IMR-90 (cell line): Measurements from ENCODE around the gene CHRD. TPM values are rescaled to one million over a fixed set of nuclear protein-coding genes. Genes with fewer than 3 reads are reported as not detected.
A peak's percentile ranks its signal among the peaks of the same experiment; 100 is the strongest.

Source experiments
- ATAC-seq: fragments of 200-7000 bp; cut with Tn5 transposase; 2 replicates; pipeline ENCODE4 v1.9.1; 2020; ENCODE audit warnings: low read depth, mild to moderate bottlenecking, moderate library complexity
- BruUV-seq: library from RNA; stranded (reverse); fragments of 400-500 nt; replicated peaks from 2 replicates; lab custom pipeline; 2021; lab: Mats Ljungman, UMichigan
- CTCF ChIA-PET: fragments of 300-600 bp; formaldehyde crosslinking; extraction: SDS; loops from one replicate; lab custom pipeline; 2021; ENCODE audit warnings: antibody characterized with exemption; lab: Yijun Ruan, JAX
- POLR2A ChIA-PET: fragments of 300-600 bp; sonication (Branson Sonifier 250); formaldehyde crosslinking; loops from one replicate; lab custom pipeline; 2022; ENCODE audit warnings: antibody characterized with exemption; ENCODE audit not compliant: unreplicated experiment; lab: Charles Lee
- DNase-seq: peaks from one replicate; pipeline ENCODE4 v3.0.0; 2013
- H2AFZ ChIP-seq: replicated peaks from 2 replicates; pipeline ENCODE3; 2013; ENCODE audit warnings: low read length, mild to moderate bottlenecking; ENCODE audit not compliant: poor library complexity
- H2AK5ac ChIP-seq: 2 replicates; pipeline ENCODE4 v1.6.1; 2013; ENCODE audit warnings: low read depth, low read length, inconsistent platforms
- H2AK9ac ChIP-seq: replicated peaks from 2 replicates; pipeline ENCODE3; 2013; ENCODE audit warnings: mild to moderate bottlenecking, low read depth, low read length, moderate library complexity; ENCODE audit not compliant: poor library complexity
- H2BK120ac ChIP-seq: 2 replicates; pipeline ENCODE4 v1.6.1; 2013; ENCODE audit warnings: low read depth, low read length, inconsistent platforms
- H2BK15ac ChIP-seq: 3 replicates; pipeline ENCODE4 v1.6.1; 2013; ENCODE audit warnings: low read depth, low read length, inconsistent platforms
- H2BK20ac ChIP-seq: 2 replicates; pipeline ENCODE4 v1.6.1; 2013; ENCODE audit warnings: low read depth, mild to moderate bottlenecking, inconsistent platforms, low read length, moderate library complexity
- H2BK5ac ChIP-seq: 2 replicates; pipeline ENCODE4 v1.6.1; 2013; ENCODE audit warnings: mild to moderate bottlenecking, low read depth, low read length, inconsistent platforms; ENCODE audit not compliant: poor library complexity, severe bottlenecking
- H3K14ac ChIP-seq: replicated peaks from 2 replicates; pipeline ENCODE4 v1.6.1; 2013; ENCODE audit warnings: low read depth, low read length, inconsistent platforms
- H3K18ac ChIP-seq: 2 replicates; pipeline ENCODE4 v1.6.1; 2013; ENCODE audit warnings: low read depth, low read length, control low read depth
- H3K23ac ChIP-seq: 2 replicates; pipeline ENCODE4 v1.6.1; 2013; ENCODE audit warnings: low read depth, low read length, inconsistent platforms
- H3K27ac ChIP-seq: 2 replicates; pipeline ENCODE4 v1.5.1; 2013; ENCODE audit warnings: mild to moderate bottlenecking, control low read depth, low read length; ENCODE audit not compliant: insufficient read depth
- H3K27me3 ChIP-seq: 2 replicates; pipeline ENCODE4 v1.6.1; 2013; ENCODE audit warnings: low read length; ENCODE audit not compliant: control insufficient read depth, insufficient read depth
- H3K36me3 ChIP-seq: 2 replicates; pipeline ENCODE4 v1.6.1; 2013; ENCODE audit warnings: low read length, mixed read lengths; ENCODE audit not compliant: control insufficient read depth, insufficient read depth
- H3K4ac ChIP-seq: 2 replicates; pipeline ENCODE4 v1.6.1; 2013; ENCODE audit warnings: low read depth, low read length, inconsistent platforms
- H3K4me1 ChIP-seq: 2 replicates; pipeline ENCODE4 v1.6.1; 2013; ENCODE audit warnings: low read length, mixed read lengths; ENCODE audit not compliant: control insufficient read depth, insufficient read depth
- H3K4me2 ChIP-seq: 2 replicates; pipeline ENCODE4 v1.6.1; 2013; ENCODE audit warnings: low read depth, mild to moderate bottlenecking, control low read depth, low read length, moderate library complexity
- H3K4me3 ChIP-seq: 2 replicates; pipeline ENCODE4 v1.5.1; 2013; ENCODE audit warnings: low read depth, mild to moderate bottlenecking, control low read depth, low read length, moderate library complexity; ENCODE audit not compliant: insufficient read depth
- H3K56ac ChIP-seq: 2 replicates; pipeline ENCODE4 v1.6.1; 2013; ENCODE audit warnings: low read length, inconsistent platforms; ENCODE audit not compliant: insufficient read depth; ENCODE audit errors: extremely low read depth
- H3K79me1 ChIP-seq, 2 experiments: 2 replicates each; pipeline ENCODE4 v1.6.1; 2013; ENCODE audit warnings: low read length in 2 of 2, inconsistent platforms in 1 of 2, low read depth in 1 of 2
- H3K9ac ChIP-seq: 2 replicates; pipeline ENCODE4 v1.6.1; 2013; ENCODE audit warnings: low read depth, low read length, control low read depth
- H3K9me1 ChIP-seq: 2 replicates; pipeline ENCODE4 v1.6.1; 2013; ENCODE audit warnings: low read length, inconsistent platforms; ENCODE audit not compliant: insufficient read depth
- H3K9me3 ChIP-seq: 2 replicates; pipeline ENCODE4 v1.6.1; 2013; ENCODE audit warnings: low read length; ENCODE audit not compliant: control insufficient read depth, insufficient read depth
- H4K20me1 ChIP-seq: 2 replicates; pipeline ENCODE4 v1.6.1; 2013; ENCODE audit warnings: low read length, inconsistent platforms; ENCODE audit not compliant: insufficient read depth
- H4K5ac ChIP-seq: 2 replicates; pipeline ENCODE4 v1.6.1; 2013; ENCODE audit warnings: mild to moderate bottlenecking, low read depth, low read length, control low read depth
- H4K8ac ChIP-seq, 2 experiments: 2 replicates each; pipeline ENCODE4 v1.6.1; 2013; ENCODE audit warnings: low read depth in 2 of 2, low read length in 2 of 2, control low read depth in 1 of 2, inconsistent platforms in 1 of 2
- H4K91ac ChIP-seq: 2 replicates; pipeline ENCODE4 v1.6.1; 2013; ENCODE audit warnings: low read depth, low read length, inconsistent platforms; ENCODE audit not compliant: insufficient read depth
- CEBPB ChIP-seq: IDR thresholded peaks from 2 replicates; pipeline ENCODE4 v1.6.1; 2012; ENCODE audit warnings: low read depth, low read length, improper control_type of control experiment
- CHD1 ChIP-seq: IDR thresholded peaks from 2 replicates; pipeline ENCODE4 v1.6.1; 2012; ENCODE audit warnings: low read depth, low read length, improper control_type of control experiment
- CTCF ChIP-seq: conservative IDR thresholded peaks from 2 replicates; pipeline ENCODE4 v1.5.1; 2012; ENCODE audit warnings: mild to moderate bottlenecking, low read depth, low read length, improper control_type of control experiment
- ELK1 ChIP-seq: fragments of 150-350 bp; IDR thresholded peaks from 2 replicates; pipeline ENCODE4 v1.6.1; 2016; ENCODE audit warnings: low read depth, mild to moderate bottlenecking, low read length, moderate library complexity, borderline replicate concordance
- FOS ChIP-seq: fragments of 150-350 bp; IDR thresholded peaks from 2 replicates; pipeline ENCODE4 v1.6.1; 2016; ENCODE audit warnings: low read depth, low read length
- MAZ ChIP-seq: IDR thresholded peaks from 2 replicates; pipeline ENCODE4 v1.6.1; 2012; ENCODE audit warnings: low read depth, mild to moderate bottlenecking, low read length, improper control_type of control experiment, moderate library complexity, borderline replicate concordance
- POLR2A ChIP-seq: IDR thresholded peaks from 2 replicates; pipeline ENCODE4 v1.6.1; 2012; ENCODE audit warnings: mild to moderate bottlenecking, low read depth, low read length
- RAD21 ChIP-seq: IDR thresholded peaks from 2 replicates; pipeline ENCODE4 v1.6.1; 2012; ENCODE audit warnings: low read length, improper control_type of control experiment
- RCOR1 ChIP-seq: IDR thresholded peaks from 2 replicates; pipeline ENCODE4 v1.6.1; 2012; ENCODE audit warnings: mild to moderate bottlenecking, low read length, improper control_type of control experiment; ENCODE audit not compliant: insufficient replicate concordance
- RFX5 ChIP-seq: IDR thresholded peaks from 2 replicates; pipeline ENCODE4 v1.8.0; 2012; ENCODE audit warnings: low read depth, mild to moderate bottlenecking, low read length, moderate library complexity
- SMC3 ChIP-seq: fragments of 150-350 bp; IDR thresholded peaks from 2 replicates; pipeline ENCODE4 v1.6.1; 2016; ENCODE audit warnings: low read depth, mild to moderate bottlenecking, antibody characterized with exemption, low read length, moderate library complexity
- WGBS, 2 experiments: methylation state at CpG; one replicate each; pipeline versions ENCODE4 v1.1.5 to v1.1.7; 2013; ENCODE audit warnings: missing lambda C conversion rate in 2 of 2; ENCODE audit not compliant: insufficient read length in 1 of 2; ENCODE audit errors: extremely low coverage in 2 of 2; 5-methylcytosine and 5-hydroxymethylcytosine counted together
- dilution Hi-C: fragments of 300-500 bp; cut with HindIII; formaldehyde crosslinking; loops from one replicate; pipeline ENCODE4 v1.14.3; 2018; ENCODE audit warnings: low sequenced_read_pairs; ENCODE audit not compliant: unreplicated experiment
- in situ Hi-C: fragments of 300-500 bp; cut with MboI; formaldehyde crosslinking; loops from 3 replicates; pipeline ENCODE4 v1.14.3; 2019; ENCODE audit warnings: low sequenced_read_pairs, inconsistent platforms, mixed read lengths
- intact Hi-C: fragments of 100-400 bp; cut with micrococcal nuclease; formaldehyde crosslinking; loops from 2 replicates; pipeline ENCODE4 v1.10.0; 2022
- polyA plus RNA-seq, 3 experiments: library from polyadenylated mRNA; depleted of rRNA; stranded (reverse); fragments of >200 nt; gene quantifications; 2 replicates each; pipeline ENCODE4 v1.2.3, GENCODE V29; 2012; ENCODE audit warnings: low replicate concordance in 1 of 3
- total RNA-seq: library from RNA; depleted of rRNA; stranded (reverse); fragments of >200 nt; gene quantifications from 2 replicates; pipeline ENCODE4 v1.2.3, GENCODE V29; 2012

Gene CHRD
- total and polyA plus RNA-seq, 2 of the 4 experiments (the other 2 are of a cell fraction) = under 0.01 to 0.09 TPM

- CTCF ChIA-PET = interaction anchor here (0.5 to 0.6 kb wide), 3 partner anchors 14 to 97 kb away, joined by 3 to 4 read pairs (median 3); no protein-coding TSS in a partner anchor
- H3K18ac ChIP-seq = no peak overlapping the region
- no peak for TF ChIP-seq POLR2A
- no peak for TF ChIP-seq FOS
- peak; percentile 51 for TF ChIP-seq RAD21
- TF ChIP-seq CTCF = peak; percentile 58
- no peak for TF ChIP-seq ELK1
- TF ChIP-seq RCOR1 = no peak
- no peak for TF ChIP-seq CHD1
- TF ChIP-seq MAZ = no peak
- no peak for TF ChIP-seq RFX5
- no peak for TF ChIP-seq CEBPB
- TF ChIP-seq SMC3 = peak; percentile 39
- no peak overlapping the region for H4K8ac ChIP-seq
- intact Hi-C loops (no loop called here), in situ Hi-C loops (no loop called here), dilution Hi-C loops (loop anchor here (25.0 kb wide), 1 partner anchor 183 kb away; no protein-coding TSS in a partner anchor)
- no TSS peak for BruUV-seq
- ATAC-seq (peak; percentile 75), DNase-seq (no peak)
- no peak overlapping the region for H3K4me2 ChIP-seq
- H4K91ac ChIP-seq = no peak overlapping the region
- H3K9me1 ChIP-seq = peaks cover 9% of the 10 kb centered on the region; the same call in 1 of the 2 replicates
- no peak overlapping the region for H3K56ac ChIP-seq
- no peaks in the 10 kb centered on the region for H3K4me1 ChIP-seq
- POLR2A ChIA-PET = no interaction called here
- no peak overlapping the region for H3K23ac ChIP-seq
- H4K20me1 ChIP-seq = no peaks in the 10 kb centered on the region; the same call in 1 of the 2 replicates
- H3K4ac ChIP-seq = no peak overlapping the region
- no peaks in the 10 kb centered on the region for H3K79me1 ChIP-seq
- H3K14ac ChIP-seq = no peak overlapping the region
- H3K9me3 ChIP-seq = no peaks in the 10 kb centered on the region
- WGBS, 2 experiments = 100% methylated on average over 2 of the region's 18 CpGs; no CpG with 5 or more reads in 1 of the 2 experiments
- H2BK120ac ChIP-seq = no peak overlapping the region
- H3K9ac ChIP-seq = no peak overlapping the region
- peaks cover 22% of the 10 kb centered on the region for H3K36me3 ChIP-seq
- peak overlapping the region; percentile 82 for H2AK9ac ChIP-seq
- no peak overlapping the region for H3K27ac ChIP-seq
- no peak overlapping the region; the same call in 1 of the 2 replicates for H2AK5ac ChIP-seq
- H2BK15ac ChIP-seq = no peak overlapping the region
- H3K4me3 ChIP-seq = no peak overlapping the region
- no peak overlapping the region for H2BK5ac ChIP-seq
- no peak overlapping the region for H4K5ac ChIP-seq
- no peak overlapping the region for H2BK20ac ChIP-seq
- H3K27me3 ChIP-seq = no peaks in the 10 kb centered on the region
- H2AFZ ChIP-seq = peak overlapping the region; percentile 17
Measured at GRCh38 chr3:184354121-184354728, 25.6 kb upstream of the CHRD start.
